ENCODE results near the gene JAK1.

DNA sequence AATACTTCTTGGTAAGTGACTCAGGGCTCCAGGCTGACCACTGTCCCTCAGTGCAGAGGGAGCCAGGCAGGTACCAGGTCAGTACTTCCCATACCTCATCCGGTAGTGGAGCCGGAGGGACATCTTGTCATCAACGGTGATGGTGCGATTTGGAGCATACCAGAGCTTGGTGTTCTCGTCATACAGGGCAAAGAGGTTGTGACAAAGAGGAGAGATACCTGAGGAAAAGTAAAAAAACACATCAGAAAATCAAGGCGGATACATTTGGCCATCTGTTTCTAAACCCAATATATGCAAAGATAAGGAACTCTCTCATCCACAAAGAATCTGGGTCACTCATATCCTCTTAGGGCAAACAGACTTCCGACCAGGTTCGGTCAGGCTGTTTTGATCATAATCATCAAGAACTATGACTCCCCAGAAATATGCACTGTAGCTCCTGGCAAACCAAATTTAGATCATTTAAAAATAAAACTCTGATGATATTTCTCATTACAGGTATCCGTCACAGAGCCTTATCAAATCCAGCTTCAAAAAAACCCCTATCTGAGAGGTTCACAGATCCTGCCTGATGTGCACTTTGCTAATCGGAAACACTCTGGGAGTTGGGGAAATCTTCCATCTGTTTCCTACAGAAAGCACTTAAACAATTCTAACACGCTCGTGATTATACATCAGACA, 87.3 kb downstream of the JAK1 start:
- TF ChIP-seq TAF1 (IDR thresholded peaks at IDR 0.05; ENCODE audit: low read depth, low read length), result no peak
- no peak for TF ChIP-seq POLR2A (IDR thresholded peaks at IDR 0.05; ENCODE audit: low read depth, low read length)
- no peak for TF ChIP-seq POLR2AphosphoS5 (IDR thresholded peaks at IDR 0.05; ENCODE audit: low read depth, low read length)
- no peak for TF ChIP-seq SPI1 (IDR thresholded peaks at IDR 0.05; ENCODE audit: low read depth, low read length)

Data from GM12891 (cell line).